Bronchial epithelial cell (primary cell): Measurements from ENCODE around the gene ACD. TPM values are rescaled to one million over a fixed set of nuclear protein-coding genes. Genes with fewer than 3 reads are reported as not detected.

Experiments used
- DNase-seq: peaks from one replicate; pipeline ENCODE4 v3.0.0-alpha.2; 2010; ENCODE audit warnings: low read depth
- FAIRE-seq: peaks from 2 replicates; lab custom pipeline; 2011; peaks lifted over from hg19 to GRCh38; lab: Jason Lieb, UNC
- H3K27me3 ChIP-seq: 2 replicates; pipeline ENCODE4 v1.5.1; 2011; ENCODE audit warnings: low read length; ENCODE audit not compliant: control insufficient read depth, insufficient read depth
- H3K36me3 ChIP-seq: 2 replicates; pipeline ENCODE4 v1.5.1; 2011; ENCODE audit warnings: low read length; ENCODE audit not compliant: control insufficient read depth, insufficient read depth
- H3K4me3 ChIP-seq: 2 replicates; pipeline ENCODE4 v1.5.1; 2011; ENCODE audit warnings: mild to moderate bottlenecking, low read depth, low read length, control low read depth
- total RNA-seq: library from RNA; depleted of rRNA; stranded (reverse); fragments of >200 nt; gene quantifications from 2 replicates; pipeline ENCODE4 v1.2.1, GENCODE V29; 2014
- TF ChIP-seq, protein P1 (sequence below): IDR thresholded peaks from 2 replicates; pipeline ENCODE4 v1.5.1; 2011; ENCODE audit warnings: mild to moderate bottlenecking, moderate library complexity, low read length, control low read depth, inconsistent platforms; ENCODE audit not compliant: insufficient read depth, severe bottlenecking

ACD gene
- total RNA-seq, 1 donor from 2014 or later = 8.4 TPM

DNA sequence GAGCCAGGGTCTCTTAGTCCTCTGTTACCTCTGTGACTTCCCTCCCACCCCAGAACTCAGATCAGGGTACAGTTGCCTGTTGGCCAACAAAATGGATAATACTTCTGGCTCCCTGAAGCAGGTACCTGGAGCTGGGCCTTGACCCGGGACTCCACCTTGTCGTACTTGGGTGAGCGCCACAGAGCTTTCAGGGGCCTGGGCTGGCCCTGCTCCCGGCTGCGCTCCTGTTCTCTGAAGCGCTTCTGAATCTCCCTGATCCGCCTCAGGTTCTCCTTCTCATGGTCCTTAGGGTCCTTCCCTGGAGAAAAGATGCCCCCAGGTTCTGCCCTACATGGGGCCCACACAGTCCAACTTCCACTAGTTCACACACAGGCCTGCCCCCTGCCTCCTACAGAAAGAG lies 4.8 kb upstream of the ACD start:
- no peak for DNase-seq
- TF ChIP-seq, protein P1, sequence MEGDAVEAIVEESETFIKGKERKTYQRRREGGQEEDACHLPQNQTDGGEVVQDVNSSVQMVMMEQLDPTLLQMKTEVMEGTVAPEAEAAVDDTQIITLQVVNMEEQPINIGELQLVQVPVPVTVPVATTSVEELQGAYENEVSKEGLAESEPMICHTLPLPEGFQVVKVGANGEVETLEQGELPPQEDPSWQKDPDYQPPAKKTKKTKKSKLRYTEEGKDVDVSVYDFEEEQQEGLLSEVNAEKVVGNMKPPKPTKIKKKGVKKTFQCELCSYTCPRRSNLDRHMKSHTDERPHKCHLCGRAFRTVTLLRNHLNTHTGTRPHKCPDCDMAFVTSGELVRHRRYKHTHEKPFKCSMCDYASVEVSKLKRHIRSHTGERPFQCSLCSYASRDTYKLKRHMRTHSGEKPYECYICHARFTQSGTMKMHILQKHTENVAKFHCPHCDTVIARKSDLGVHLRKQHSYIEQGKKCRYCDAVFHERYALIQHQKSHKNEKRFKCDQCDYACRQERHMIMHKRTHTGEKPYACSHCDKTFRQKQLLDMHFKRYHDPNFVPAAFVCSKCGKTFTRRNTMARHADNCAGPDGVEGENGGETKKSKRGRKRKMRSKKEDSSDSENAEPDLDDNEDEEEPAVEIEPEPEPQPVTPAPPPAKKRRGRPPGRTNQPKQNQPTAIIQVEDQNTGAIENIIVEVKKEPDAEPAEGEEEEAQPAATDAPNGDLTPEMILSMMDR = no peak
- H3K36me3 ChIP-seq = peaks cover 2% of the 10 kb centered on the region
- no peak for FAIRE-seq
- no peak overlapping the region for H3K4me3 ChIP-seq
- H3K27me3 ChIP-seq = no peaks in the 10 kb centered on the region

DNA sequence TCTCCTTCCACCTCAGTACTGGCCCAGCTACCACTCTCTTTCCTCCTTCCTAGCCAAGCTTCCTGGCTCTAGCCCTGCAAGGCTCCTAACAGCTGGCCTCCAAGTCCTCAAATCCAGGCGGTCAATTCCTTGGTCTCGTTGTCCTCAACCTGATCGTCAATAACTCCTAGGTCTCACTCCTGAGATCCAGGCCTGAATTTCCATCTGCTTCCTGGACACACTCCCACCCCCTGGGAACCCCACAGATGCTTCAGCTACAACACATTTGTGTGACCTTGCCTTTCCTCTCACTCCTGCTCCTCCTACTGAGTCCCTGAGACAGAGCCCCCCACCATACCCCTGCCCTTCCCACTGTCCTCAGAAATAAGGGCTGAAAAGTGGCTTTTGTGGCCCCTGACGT lies 4.2 kb upstream of the ACD start:
- FAIRE-seq = no peak
- H3K4me3 ChIP-seq = no peak overlapping the region
- peaks cover 2% of the 10 kb centered on the region for H3K36me3 ChIP-seq
- H3K27me3 ChIP-seq = no peaks in the 10 kb centered on the region
- no peak for DNase-seq
- TF ChIP-seq, protein P1 = no peak

DNA sequence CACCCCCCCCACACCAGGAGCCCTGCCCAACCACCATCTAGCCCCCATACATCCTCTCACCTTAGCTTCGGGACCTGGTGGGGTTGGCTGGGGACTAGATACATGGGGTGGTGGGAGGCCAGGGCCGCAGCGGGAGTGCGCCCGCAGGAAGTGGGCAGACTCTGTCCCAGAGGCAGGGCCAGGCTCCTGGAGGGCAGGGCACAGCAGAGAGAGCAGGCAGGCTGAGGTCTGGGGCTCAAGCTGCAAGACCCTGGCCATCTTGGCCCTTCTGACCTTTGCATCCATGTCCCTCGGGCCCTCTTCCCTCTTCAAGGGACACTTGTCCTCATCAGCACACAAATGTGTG lies 3.8 kb upstream of the ACD start:
- Histone ChIP-seq H3K4me3 (no peak overlapping the region), H3K36me3 (peaks cover 3% of the 10 kb centered on the region), H3K27me3 (no peaks in the 10 kb centered on the region)
- FAIRE-seq (no peak), DNase-seq (no peak)
- TF ChIP-seq, protein P1 = no peak

DNA sequence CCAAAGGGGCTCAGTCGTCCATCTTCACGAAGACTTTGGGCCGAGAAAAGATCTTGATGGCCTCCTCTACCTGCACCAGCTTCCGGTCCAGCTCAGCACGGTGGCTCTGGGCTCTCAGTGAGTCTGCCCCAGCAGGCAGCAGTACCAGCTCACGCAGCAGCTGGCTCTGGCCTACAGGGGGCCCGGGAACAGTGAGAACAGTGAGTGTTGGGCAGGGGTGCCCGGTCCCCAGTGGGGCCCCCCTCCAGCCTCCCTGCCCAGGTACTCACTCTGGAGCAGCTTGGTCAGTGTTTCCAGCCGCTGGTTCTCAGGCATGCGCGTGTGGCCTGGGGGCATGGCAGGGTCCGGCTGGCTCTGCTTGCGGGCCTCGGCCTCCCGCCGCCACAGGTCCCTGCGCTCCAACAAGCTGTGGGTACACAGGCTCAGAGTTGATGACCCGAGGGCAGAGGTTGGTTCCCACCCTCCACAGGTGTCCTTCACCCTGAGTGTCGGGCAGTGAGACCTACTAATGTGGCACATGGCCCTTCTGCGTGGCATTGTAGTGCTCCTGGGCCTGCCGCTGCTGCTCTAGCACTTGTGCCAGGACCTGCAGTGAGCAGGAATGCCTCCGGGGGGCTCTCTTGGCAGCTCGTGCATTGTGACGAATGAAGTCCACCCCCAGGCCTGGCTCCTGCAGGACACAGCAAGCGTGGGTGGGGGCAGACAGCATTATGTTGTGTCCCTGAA lies 3.3 kb upstream of the ACD start:
- DNase-seq (no peak), FAIRE-seq (no peak)
- Histone ChIP-seq H3K36me3 (peaks cover 6% of the 10 kb centered on the region), H3K4me3 (no peak overlapping the region), H3K27me3 (no peaks in the 10 kb centered on the region)
- TF ChIP-seq, protein P1 = peak; percentile 34

DNA sequence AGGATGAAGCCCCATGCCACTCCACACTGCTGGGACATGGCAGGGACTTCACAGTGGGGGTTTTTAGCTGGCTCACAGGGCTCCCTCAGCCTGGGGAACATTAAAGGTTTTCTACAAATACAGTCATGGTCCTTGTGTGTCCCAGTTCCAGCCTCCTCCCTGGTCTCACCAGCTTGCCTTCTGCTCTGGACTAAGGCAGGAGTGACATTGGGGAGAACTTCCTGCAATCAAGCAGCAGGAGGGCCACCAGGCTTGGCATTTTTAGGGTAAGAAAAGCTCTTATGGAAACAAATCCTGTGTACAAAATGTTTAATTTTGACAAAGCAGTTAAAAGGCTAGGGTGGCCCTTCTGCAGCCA lies 2.6 kb upstream of the ACD start:
- no peak for DNase-seq
- FAIRE-seq = no peak
- TF ChIP-seq, protein P1 = no peak

DNA sequence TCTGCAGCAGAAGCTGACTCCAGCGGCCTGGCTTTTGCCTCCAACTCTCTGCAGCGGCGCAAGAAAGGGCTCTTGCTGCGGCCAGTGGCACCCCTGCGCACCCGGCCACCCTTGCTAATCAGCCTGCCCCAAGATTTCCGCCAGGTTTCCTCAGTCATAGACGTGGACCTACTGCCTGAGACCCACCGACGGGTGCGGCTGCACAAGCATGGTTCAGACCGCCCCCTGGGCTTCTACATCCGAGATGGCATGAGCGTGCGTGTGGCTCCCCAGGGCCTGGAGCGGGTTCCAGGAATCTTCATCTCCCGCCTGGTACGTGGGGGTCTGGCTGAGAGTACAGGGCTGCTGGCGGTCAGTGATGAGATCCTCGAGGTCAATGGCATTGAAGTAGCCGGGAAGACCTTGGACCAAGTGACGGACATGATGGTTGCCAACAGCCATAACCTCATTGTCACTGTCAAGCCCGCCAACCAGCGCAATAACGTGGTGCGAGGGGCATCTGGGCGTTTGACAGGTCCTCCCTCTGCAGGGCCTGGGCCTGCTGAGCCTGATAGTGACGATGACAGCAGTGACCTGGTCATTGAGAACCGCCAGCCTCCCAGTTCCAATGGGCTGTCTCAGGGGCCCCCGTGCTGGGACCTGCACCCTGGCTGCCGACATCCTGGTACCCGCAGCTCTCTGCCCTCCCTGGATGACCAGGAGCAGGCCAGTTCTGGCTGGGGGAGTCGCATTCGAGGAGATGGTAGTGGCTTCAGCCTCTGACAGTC lies 2.0 kb upstream of the ACD start:
- Histone ChIP-seq H3K4me3 (no peak overlapping the region), H3K27me3 (no peaks in the 10 kb centered on the region), H3K36me3 (peaks cover 7% of the 10 kb centered on the region)
- TF ChIP-seq, protein P1 = no peak
- FAIRE-seq (no peak), DNase-seq (no peak)

More for the DNA sequence above, 2.6 kb upstream of the ACD start:
- H3K36me3 ChIP-seq = peaks cover 7% of the 10 kb centered on the region
- H3K27me3 ChIP-seq = no peaks in the 10 kb centered on the region
- no peak overlapping the region for H3K4me3 ChIP-seq
